Measurements from ENCODE around the gene HEMK1. TPM values are rescaled to one million over a fixed set of nuclear protein-coding genes. Genes with fewer than 3 reads are reported as not detected.
A peak's percentile ranks its signal among the peaks of the same experiment; 100 is the strongest.

The HEMK1 gene
- total and polyA plus RNA-seq, 7 donors: 5.0 to 17.7 (median 9.6) TPM

DNA sequence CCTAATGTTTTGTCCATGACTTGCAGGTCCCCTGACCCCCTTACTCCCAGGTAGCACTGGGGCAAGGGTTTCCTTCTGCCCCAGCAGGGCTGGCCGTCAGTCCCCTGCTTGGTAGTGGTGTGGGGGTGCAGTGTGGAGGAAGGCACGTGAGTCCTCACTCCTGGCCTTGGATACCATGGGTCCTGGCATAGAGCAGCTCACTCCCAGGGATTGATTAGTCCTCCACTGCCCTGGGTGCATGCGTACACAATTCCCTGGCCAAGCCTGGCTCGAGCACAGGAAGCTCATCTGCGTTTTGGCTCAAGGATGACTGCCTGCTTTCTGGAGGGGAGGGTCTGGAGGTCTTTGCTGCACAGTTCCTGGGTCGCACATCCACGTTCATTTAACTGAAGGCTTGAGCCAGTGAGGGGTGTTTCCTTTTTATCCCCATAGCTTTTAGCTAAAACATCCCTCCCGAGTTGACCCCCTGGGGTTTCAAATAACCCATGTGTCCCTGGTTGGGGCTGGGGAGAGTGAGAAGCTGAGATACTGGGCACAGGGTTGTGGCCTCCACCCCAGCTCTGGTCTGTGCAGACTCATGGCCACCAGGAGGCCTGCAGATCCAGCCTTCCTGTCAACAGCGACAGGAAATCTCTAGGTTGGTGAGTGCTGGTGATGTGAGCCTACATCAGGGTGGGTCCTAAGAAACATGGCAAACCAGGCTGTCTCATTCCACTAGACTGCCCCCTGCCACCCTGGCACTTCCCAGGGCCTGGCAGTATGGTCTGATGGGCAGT is 11.5 kb downstream of the HEMK1 start:
- intact Hi-C loops (cut with DNase I): no loop called here

DNA sequence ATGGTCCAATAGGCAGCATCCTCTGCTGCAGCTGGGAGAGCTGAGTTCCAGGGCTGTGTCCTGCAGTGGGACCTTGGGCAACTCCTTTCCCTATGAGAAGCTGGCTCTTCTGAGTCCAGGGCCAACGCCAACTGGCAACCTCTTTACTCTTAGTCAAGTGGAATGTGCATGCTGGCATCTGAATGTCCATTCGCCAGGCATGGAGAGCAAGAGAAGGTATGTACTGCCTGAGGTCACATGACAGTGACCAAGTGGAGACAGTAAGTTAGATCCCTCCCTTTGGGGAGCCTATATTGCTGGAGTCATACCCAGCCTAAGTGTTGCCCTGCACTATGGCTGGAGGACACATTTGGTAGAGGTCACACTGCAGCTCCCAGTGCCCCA is 12.1 kb downstream of the HEMK1 start:
- no peak overlapping the region for H3K27ac ChIP-seq
- no peaks in the 10 kb centered on the region for H3K27me3 ChIP-seq
- H3K4me1 ChIP-seq: no peaks in the 10 kb centered on the region
- peaks cover 0 to 57% (median 21%) of the 10 kb centered on the region in 4 donors for H3K36me3 ChIP-seq
- no peak for DNase-seq
- no peak overlapping the region for H3K4me3 ChIP-seq
- WGBS, 2 donors: 96 to 97% methylated on average over 2 of the region's 2 CpGs
- no peaks in the 10 kb centered on the region for H3K9me3 ChIP-seq
- intact Hi-C loops (cut with DNase I): no loop called here
- TF ChIP-seq POLR2A (IDR thresholded peaks at IDR 0.05) (no peak), POLR2AphosphoS5 (IDR thresholded peaks at IDR 0.05) (no peak), EP300 (IDR thresholded peaks at IDR 0.05) (no peak)
- TF ChIP-seq, protein P1, sequence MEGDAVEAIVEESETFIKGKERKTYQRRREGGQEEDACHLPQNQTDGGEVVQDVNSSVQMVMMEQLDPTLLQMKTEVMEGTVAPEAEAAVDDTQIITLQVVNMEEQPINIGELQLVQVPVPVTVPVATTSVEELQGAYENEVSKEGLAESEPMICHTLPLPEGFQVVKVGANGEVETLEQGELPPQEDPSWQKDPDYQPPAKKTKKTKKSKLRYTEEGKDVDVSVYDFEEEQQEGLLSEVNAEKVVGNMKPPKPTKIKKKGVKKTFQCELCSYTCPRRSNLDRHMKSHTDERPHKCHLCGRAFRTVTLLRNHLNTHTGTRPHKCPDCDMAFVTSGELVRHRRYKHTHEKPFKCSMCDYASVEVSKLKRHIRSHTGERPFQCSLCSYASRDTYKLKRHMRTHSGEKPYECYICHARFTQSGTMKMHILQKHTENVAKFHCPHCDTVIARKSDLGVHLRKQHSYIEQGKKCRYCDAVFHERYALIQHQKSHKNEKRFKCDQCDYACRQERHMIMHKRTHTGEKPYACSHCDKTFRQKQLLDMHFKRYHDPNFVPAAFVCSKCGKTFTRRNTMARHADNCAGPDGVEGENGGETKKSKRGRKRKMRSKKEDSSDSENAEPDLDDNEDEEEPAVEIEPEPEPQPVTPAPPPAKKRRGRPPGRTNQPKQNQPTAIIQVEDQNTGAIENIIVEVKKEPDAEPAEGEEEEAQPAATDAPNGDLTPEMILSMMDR (IDR thresholded peaks at IDR 0.05): no peak

More for the DNA sequence above, 11.5 kb downstream of the HEMK1 start:
- peaks cover 0 to 57% (median 22%) of the 10 kb centered on the region in 4 donors for H3K36me3 ChIP-seq
- no peak overlapping the region for H3K4me3 ChIP-seq
- no peaks in the 10 kb centered on the region for H3K27me3 ChIP-seq
- H3K27ac ChIP-seq: no peak overlapping the region
- DNase-seq: no peak
- TF ChIP-seq, protein P1 (IDR thresholded peaks at IDR 0.05): no peak
- TF ChIP-seq POLR2A (IDR thresholded peaks at IDR 0.05) (no peak), POLR2AphosphoS5 (IDR thresholded peaks at IDR 0.05) (no peak), EP300 (IDR thresholded peaks at IDR 0.05) (no peak)
- no peaks in the 10 kb centered on the region for H3K4me1 ChIP-seq
- WGBS, 2 donors: 87 to 89% methylated on average over 9 of the region's 9 CpGs
- no peaks in the 10 kb centered on the region for H3K9me3 ChIP-seq

DNA sequence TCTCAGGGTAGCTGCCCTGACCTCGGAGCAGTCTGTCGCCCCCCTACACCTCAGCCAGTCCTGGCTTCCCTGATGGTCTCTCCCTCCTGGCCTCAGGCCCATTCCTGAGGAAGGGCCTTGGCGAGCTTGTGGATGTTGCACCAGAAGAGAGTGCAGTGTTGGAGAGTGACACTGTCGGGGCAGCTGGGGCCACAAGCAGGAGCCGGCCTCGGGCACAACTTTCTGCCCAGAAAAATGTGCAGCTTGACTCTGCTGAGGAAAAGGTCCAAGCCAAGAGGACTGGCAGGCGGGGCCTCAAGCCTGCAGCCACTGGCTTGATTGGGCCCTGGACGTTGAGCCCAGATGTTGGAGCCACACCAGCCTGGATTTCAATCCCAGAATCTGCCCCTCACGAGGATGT is 12.8 kb downstream of the HEMK1 start:
- intact Hi-C loops (cut with DNase I): no loop called here
- 79% methylated on average over 9 of the region's 9 CpGs for WGBS, 2 donors
- H3K9me3 ChIP-seq: no peaks in the 10 kb centered on the region
- no peak for DNase-seq
- H3K27ac ChIP-seq: no peak overlapping the region
- no peak for TF ChIP-seq POLR2A (IDR thresholded peaks at IDR 0.05)
- no peak for TF ChIP-seq POLR2AphosphoS5 (IDR thresholded peaks at IDR 0.05)
- TF ChIP-seq EP300 (IDR thresholded peaks at IDR 0.05): no peak
- TF ChIP-seq, protein P1 (IDR thresholded peaks at IDR 0.05): no peak
- no peaks in the 10 kb centered on the region for H3K4me1 ChIP-seq
- no peak overlapping the region for H3K4me3 ChIP-seq
- no peaks in the 10 kb centered on the region for H3K27me3 ChIP-seq
- H3K36me3 ChIP-seq: peaks cover 0 to 51% (median 17%) of the 10 kb centered on the region in 4 donors

DNA sequence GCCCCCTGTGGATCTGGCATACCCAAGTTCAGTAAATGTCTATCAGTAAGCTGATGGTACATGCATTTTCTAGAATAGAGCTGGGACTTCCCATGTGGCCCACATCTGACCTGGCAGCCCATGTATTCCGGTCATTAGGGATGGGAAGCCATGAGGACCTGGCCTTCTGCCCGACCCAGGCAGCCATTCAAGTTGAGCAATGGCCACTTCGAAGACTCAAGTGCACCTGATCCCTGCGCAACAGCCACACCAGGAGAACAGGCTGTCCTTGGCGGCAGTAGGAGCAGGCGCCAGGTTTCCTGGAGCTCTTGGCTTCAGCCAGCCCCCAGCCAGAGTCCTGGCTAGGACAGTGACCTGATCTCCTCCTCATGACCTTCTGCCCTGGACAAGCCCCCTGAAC is 14.6 kb downstream of the HEMK1 start:
- intact Hi-C loops (cut with DNase I): no loop called here
- peak; percentile 93 for DNase-seq
- WGBS, 2 donors: 88 to 93% methylated on average over 6 of the region's 6 CpGs
- no peaks in the 10 kb centered on the region for H3K9me3 ChIP-seq
- TF ChIP-seq POLR2AphosphoS5 (IDR thresholded peaks at IDR 0.05): peak; percentile 57 to 61 (median 59)
- TF ChIP-seq EP300 (IDR thresholded peaks at IDR 0.05): peak in 1 of 4 donors; percentile 13
- TF ChIP-seq POLR2A (IDR thresholded peaks at IDR 0.05): no peak
- TF ChIP-seq, protein P1 (IDR thresholded peaks at IDR 0.05): no peak
- no peaks in the 10 kb centered on the region for H3K4me1 ChIP-seq
- H3K27me3 ChIP-seq: no peaks in the 10 kb centered on the region
- H3K36me3 ChIP-seq: peaks cover 0 to 36% (median 10%) of the 10 kb centered on the region in 4 donors
- no peak overlapping the region for H3K4me3 ChIP-seq
- H3K27ac ChIP-seq: peak overlapping the region in 2 of 4 donors; percentile 6 to 20
